OCI-LY1 (cell line): Measurements from ENCODE around the gene SYT1.

ENCODE experiments used
- H2AFZ ChIP-seq: fragments of 200-600 bp; sonication (generic), shearing (Covaris generic); 2 replicates; pipeline ENCODE4 v1.6.0; 2014; ENCODE audit warnings: antibody characterized with exemption, mild to moderate bottlenecking, low read length
- H3F3A ChIP-seq: fragments of 200-600 bp; sonication (generic), shearing (Covaris generic); 2 replicates; pipeline ENCODE4 v1.6.0; 2014; ENCODE audit warnings: mild to moderate bottlenecking, antibody characterized with exemption, low read length, moderate library complexity; ENCODE audit not compliant: insufficient read depth
- H3K27ac ChIP-seq: fragments of 200-600 bp; sonication (generic); 2 replicates; pipeline ENCODE4 v1.5.1; 2014; ENCODE audit warnings: low read length, mixed run types, mild to moderate bottlenecking, low read depth; ENCODE audit not compliant: poor library complexity, severe bottlenecking
- H3K27me3 ChIP-seq: fragments of 200-600 bp; sonication (generic); 2 replicates; pipeline ENCODE4 v1.6.0; 2014; ENCODE audit warnings: antibody characterized with exemption, mild to moderate bottlenecking, low read length, moderate library complexity; ENCODE audit not compliant: insufficient read depth
- H3K36me3 ChIP-seq: fragments of 200-600 bp; sonication (generic); 2 replicates; pipeline ENCODE4 v1.6.1; 2014; ENCODE audit warnings: mild to moderate bottlenecking, antibody characterized with exemption, low read length, moderate library complexity, mixed read lengths; ENCODE audit not compliant: insufficient read depth
- H3K4me1 ChIP-seq: fragments of 200-600 bp; sonication (generic); 2 replicates; pipeline ENCODE4 v1.5.1; 2014; ENCODE audit warnings: mild to moderate bottlenecking, low read length, moderate library complexity; ENCODE audit not compliant: insufficient read depth, severe bottlenecking
- H3K4me2 ChIP-seq: fragments of 200-600 bp; sonication (generic), shearing (Covaris generic); 2 replicates; pipeline ENCODE4 v1.6.1; 2014; ENCODE audit warnings: low read length
- H3K4me3 ChIP-seq: fragments of 200-600 bp; sonication (generic); 2 replicates; pipeline ENCODE4 v1.5.1; 2014; ENCODE audit warnings: low read length, low read depth, mild to moderate bottlenecking, mixed read lengths; ENCODE audit not compliant: poor library complexity, severe bottlenecking
- H3K79me2 ChIP-seq: fragments of 200-600 bp; shearing (Covaris generic); 2 replicates; pipeline ENCODE4 v1.6.1; 2016; ENCODE audit warnings: mixed run types, low read length, mixed read lengths; ENCODE audit not compliant: insufficient read depth
- H3K9ac ChIP-seq: fragments of 200-600 bp; sonication (generic), shearing (Covaris generic); 2 replicates; pipeline ENCODE4 v1.6.1; 2014; ENCODE audit warnings: mild to moderate bottlenecking, low read length, mixed read lengths
- H3K9me2 ChIP-seq: fragments of 200-600 bp; sonication (generic), shearing (Covaris generic); 2 replicates; pipeline ENCODE4 v1.6.1; 2014; ENCODE audit warnings: low read depth, mild to moderate bottlenecking, low read length, mixed read lengths
- H3K9me3 ChIP-seq: fragments of 200-600 bp; shearing (Covaris generic); 2 replicates; pipeline ENCODE4 v1.6.1; 2014; ENCODE audit warnings: low read length, mixed read lengths
- H4K20me1 ChIP-seq: fragments of 200-600 bp; sonication (generic), shearing (Covaris generic); 2 replicates; pipeline ENCODE4 v1.6.0; 2016; ENCODE audit warnings: mild to moderate bottlenecking, low read length; ENCODE audit not compliant: insufficient read depth
- EZH2 ChIP-seq: fragments of 200-600 bp; sonication (generic), shearing (Covaris generic); IDR thresholded peaks from 2 replicates; pipeline ENCODE4 v1.8.0; 2017; ENCODE audit warnings: borderline replicate concordance, mixed run types, mild to moderate bottlenecking, antibody characterized with exemption, low read length, moderate library complexity, mixed read lengths
- TF ChIP-seq, protein P1 (sequence below): fragments of 200-600 bp; sonication (generic), shearing (Covaris generic); IDR thresholded peaks from 2 replicates; pipeline ENCODE4 v1.5.1; 2017; ENCODE audit warnings: mild to moderate bottlenecking, antibody characterized with exemption, low read length, moderate library complexity, mixed read lengths

Gene SYT1

DNA sequence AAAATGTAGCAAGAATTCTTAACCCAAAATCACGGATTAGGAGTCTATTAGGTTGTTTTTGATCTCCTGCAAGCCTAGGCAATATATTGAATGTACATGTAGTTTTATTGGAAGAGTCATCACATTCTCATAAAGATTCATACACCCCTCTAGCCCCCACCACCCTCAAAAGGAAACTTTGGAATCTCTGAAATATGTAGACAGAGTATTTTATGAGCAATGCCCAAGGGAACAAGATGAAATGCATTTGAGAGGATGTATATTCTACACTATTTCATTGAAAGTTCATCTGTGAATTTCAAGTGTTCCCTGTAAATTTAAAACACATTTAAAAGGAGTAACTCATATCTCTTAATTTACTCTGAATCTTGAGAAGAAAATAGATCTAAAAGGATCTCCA, 103.7 kb downstream of the SYT1 start:
- Histone ChIP-seq H3K4me2 (no peak overlapping the region), H3K9ac (no peak overlapping the region), H3K4me3 (no peak overlapping the region), H3K27me3 (no peaks in the 10 kb centered on the region), H3K9me2 (no peaks in the 10 kb centered on the region), H3K36me3 (no peaks in the 10 kb centered on the region), H3K4me1 (no peaks in the 10 kb centered on the region), H2AFZ (no peak overlapping the region), H3K27ac (no peak overlapping the region), H3K79me2 (no peaks in the 10 kb centered on the region), H3F3A (no peaks in the 10 kb centered on the region), H3K9me3 (no peaks in the 10 kb centered on the region), H4K20me1 (no peaks in the 10 kb centered on the region)
- TF ChIP-seq, protein P1, sequence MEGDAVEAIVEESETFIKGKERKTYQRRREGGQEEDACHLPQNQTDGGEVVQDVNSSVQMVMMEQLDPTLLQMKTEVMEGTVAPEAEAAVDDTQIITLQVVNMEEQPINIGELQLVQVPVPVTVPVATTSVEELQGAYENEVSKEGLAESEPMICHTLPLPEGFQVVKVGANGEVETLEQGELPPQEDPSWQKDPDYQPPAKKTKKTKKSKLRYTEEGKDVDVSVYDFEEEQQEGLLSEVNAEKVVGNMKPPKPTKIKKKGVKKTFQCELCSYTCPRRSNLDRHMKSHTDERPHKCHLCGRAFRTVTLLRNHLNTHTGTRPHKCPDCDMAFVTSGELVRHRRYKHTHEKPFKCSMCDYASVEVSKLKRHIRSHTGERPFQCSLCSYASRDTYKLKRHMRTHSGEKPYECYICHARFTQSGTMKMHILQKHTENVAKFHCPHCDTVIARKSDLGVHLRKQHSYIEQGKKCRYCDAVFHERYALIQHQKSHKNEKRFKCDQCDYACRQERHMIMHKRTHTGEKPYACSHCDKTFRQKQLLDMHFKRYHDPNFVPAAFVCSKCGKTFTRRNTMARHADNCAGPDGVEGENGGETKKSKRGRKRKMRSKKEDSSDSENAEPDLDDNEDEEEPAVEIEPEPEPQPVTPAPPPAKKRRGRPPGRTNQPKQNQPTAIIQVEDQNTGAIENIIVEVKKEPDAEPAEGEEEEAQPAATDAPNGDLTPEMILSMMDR: no peak
- TF ChIP-seq EZH2: no peak

DNA sequence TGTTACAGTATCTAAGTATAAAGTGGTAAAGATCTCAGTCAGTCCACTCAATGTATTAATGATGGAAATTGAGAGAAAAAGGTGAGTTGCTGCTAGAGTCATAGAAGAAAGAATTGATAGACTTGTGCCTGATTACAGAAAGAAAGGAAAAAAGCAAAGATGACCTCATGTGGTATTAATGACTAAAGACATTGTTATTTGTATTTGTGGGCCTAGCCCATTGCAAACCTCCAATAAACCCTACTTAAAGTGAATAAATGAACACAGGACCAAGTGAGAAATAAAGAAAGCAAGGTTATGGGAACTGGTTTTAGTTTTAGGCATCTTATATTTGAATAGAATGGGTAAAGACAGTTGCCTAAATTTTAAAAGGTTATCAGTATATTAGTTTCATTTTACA, 105.5 kb downstream of the SYT1 start:
- Histone ChIP-seq H3K4me3 (no peak overlapping the region), H3K4me1 (no peaks in the 10 kb centered on the region)

DNA sequence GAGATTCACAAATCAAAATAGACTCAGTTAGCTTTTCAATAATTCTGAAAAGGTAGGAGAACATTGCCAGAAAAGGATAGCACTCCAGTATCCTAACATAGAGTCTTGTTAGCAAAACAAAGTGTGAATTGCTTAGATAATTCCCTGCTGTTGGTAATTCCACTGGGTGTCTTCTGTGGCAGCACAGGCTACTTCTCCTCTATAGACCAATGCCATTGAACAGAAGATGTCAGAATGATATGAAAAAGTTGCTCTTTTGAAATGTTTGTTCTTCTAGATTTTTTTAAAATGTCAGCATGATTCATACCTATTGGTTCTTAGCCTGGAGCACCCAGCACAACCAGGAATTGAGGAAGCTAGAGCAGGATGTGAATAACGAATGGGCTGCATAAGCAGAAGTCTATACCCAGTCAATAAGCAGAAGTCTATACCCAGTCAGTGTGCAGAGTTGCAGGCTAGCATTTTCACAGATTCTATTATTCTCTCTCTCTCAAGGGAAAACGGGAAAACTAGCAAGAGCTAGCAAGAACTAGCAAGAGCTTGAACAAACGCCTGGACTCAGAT, 112.8 kb downstream of the SYT1 start:
- Histone ChIP-seq H3K9me3 (no peaks in the 10 kb centered on the region), H3K4me2 (no peak overlapping the region), H2AFZ (no peak overlapping the region), H3K27ac (no peak overlapping the region), H3K4me3 (no peak overlapping the region), H3K27me3 (no peaks in the 10 kb centered on the region), H3K36me3 (no peaks in the 10 kb centered on the region), H3K9ac (no peak overlapping the region), H3K4me1 (no peaks in the 10 kb centered on the region), H3F3A (no peaks in the 10 kb centered on the region), H3K79me2 (no peaks in the 10 kb centered on the region), H3K9me2 (no peaks in the 10 kb centered on the region), H4K20me1 (no peaks in the 10 kb centered on the region)
- TF ChIP-seq, protein P1: no peak
- no peak for TF ChIP-seq EZH2

More for the DNA sequence above, 105.5 kb downstream of the SYT1 start:
- Histone ChIP-seq H3K27me3 (no peaks in the 10 kb centered on the region), H3K9me3 (no peaks in the 10 kb centered on the region), H3K9me2 (no peaks in the 10 kb centered on the region), H3K27ac (no peak overlapping the region), H3K36me3 (no peaks in the 10 kb centered on the region), H2AFZ (no peak overlapping the region), H3K79me2 (no peaks in the 10 kb centered on the region), H3F3A (no peaks in the 10 kb centered on the region), H4K20me1 (no peaks in the 10 kb centered on the region), H3K4me2 (no peak overlapping the region), H3K9ac (no peak overlapping the region)
- no peak for TF ChIP-seq EZH2
- TF ChIP-seq, protein P1: no peak
